CD14-positive monocyte (primary cell): ENCODE results near the gene ZNF423. TPM values are rescaled to one million over a fixed set of nuclear protein-coding genes. Genes with fewer than 3 reads are reported as not detected.

Experiments used
- DNase-seq, 3 donors: peaks; one replicate each; pipeline ENCODE4 v3.0.0-alpha.2; 2011 to 2022
- H2AFZ ChIP-seq: 2 replicates; pipeline ENCODE4 v1.6.0; 2012; ENCODE audit warnings: mild to moderate bottlenecking, low read depth, low read length, inconsistent platforms; ENCODE audit not compliant: insufficient read depth, poor library complexity, severe bottlenecking
- H3K27ac ChIP-seq, 2 donors: 1 replicate in 1 of 2; 2 replicates in 1 of 2; pipeline ENCODE4 v1.5.1; 2012 to 2013; ENCODE audit warnings: low read length in 2 of 2, control low read depth in 1 of 2, inconsistent platforms in 1 of 2, low read depth in 1 of 2, mild to moderate bottlenecking in 1 of 2
- H3K27me3 ChIP-seq, 2 donors: one replicate each; pipeline versions ENCODE4 v1.6.0 to v1.6.1; 2011 to 2013; ENCODE audit warnings: low read length in 2 of 2; ENCODE audit not compliant: control insufficient read depth in 2 of 2, insufficient read depth in 2 of 2
- H3K36me3 ChIP-seq, 2 donors: replicated peaks in 1 of 2; 1 replicate in 1 of 2; 2 replicates in 1 of 2; pipeline versions ENCODE4 v1.5.1 to v1.6.1; 2012 to 2013; ENCODE audit warnings: low read length in 2 of 2, control low read depth in 1 of 2, inconsistent platforms in 1 of 2, mild to moderate bottlenecking in 1 of 2; ENCODE audit not compliant: insufficient read depth in 2 of 2, control insufficient read depth in 1 of 2
- H3K4me1 ChIP-seq, 2 donors: 1 replicate in 1 of 2; 2 replicates in 1 of 2; pipeline versions ENCODE4 v1.5.1 to v1.6.1; 2012 to 2013; ENCODE audit warnings: low read length in 2 of 2, control low read depth in 1 of 2, inconsistent platforms in 1 of 2, mild to moderate bottlenecking in 1 of 2, moderate library complexity in 1 of 2; ENCODE audit not compliant: insufficient read depth in 2 of 2, control insufficient read depth in 1 of 2
- H3K4me2 ChIP-seq: replicated peaks from 2 replicates; pipeline ENCODE3; 2012; ENCODE audit warnings: low read length, moderate library complexity, mild to moderate bottlenecking; ENCODE audit not compliant: poor library complexity, severe bottlenecking; ENCODE audit errors: extremely low read depth
- H3K4me3 ChIP-seq, 3 experiments: fragments of 200-600 bp in 1 of 3; sonication (generic) in 1 of 3; replicated peaks in 1 of 3; 1 replicate in 2 of 3; 2 replicates in 1 of 3; pipeline ENCODE4 v1.5.1; 2011 to 2013; ENCODE audit warnings: low read length in 3 of 3, mild to moderate bottlenecking in 3 of 3, control low read depth in 2 of 3, low read depth in 2 of 3, inconsistent platforms in 1 of 3, moderate library complexity in 1 of 3
- H3K79me2 ChIP-seq: 2 replicates; pipeline ENCODE4 v1.6.0; 2012; ENCODE audit warnings: mild to moderate bottlenecking, control low read depth, inconsistent platforms, low read length, moderate library complexity; ENCODE audit not compliant: insufficient read depth
- H3K9ac ChIP-seq: 2 replicates; pipeline ENCODE4 v1.6.0; 2017; ENCODE audit warnings: low read length, mild to moderate bottlenecking; ENCODE audit not compliant: insufficient read depth, poor library complexity, severe bottlenecking
- H3K9me3 ChIP-seq, 2 donors: replicated peaks in 1 of 2; 1 replicate in 1 of 2; 2 replicates in 1 of 2; pipeline versions ENCODE4 v1.5.1 to v1.6.1; 2012 to 2013; ENCODE audit warnings: low read length in 2 of 2, control low read depth in 1 of 2; ENCODE audit not compliant: control insufficient read depth in 1 of 2, insufficient read depth in 1 of 2
- H4K20me1 ChIP-seq: 2 replicates; pipeline ENCODE4 v1.6.0; 2012; ENCODE audit warnings: mild to moderate bottlenecking, low read length, control low read depth, moderate library complexity; ENCODE audit not compliant: insufficient read depth
- H3K27ac Mint-ChIP-seq, 7 donors: one replicate each; pipeline ENCODE4 v1.8.0; 2020; ENCODE audit warnings: mild to moderate bottlenecking in 7 of 7, mixed read lengths in 7 of 7, moderate library complexity in 6 of 7, inconsistent platforms in 2 of 7
- H3K27me3 Mint-ChIP-seq, 3 donors: one replicate each; pipeline ENCODE4 v1.8.0; 2021 to 2022; ENCODE audit warnings: low read depth in 3 of 3, mild to moderate bottlenecking in 3 of 3, mixed read lengths in 3 of 3, moderate library complexity in 3 of 3, inconsistent platforms in 1 of 3
- H3K36me3 Mint-ChIP-seq, 2 donors: one replicate each; pipeline ENCODE4 v1.8.0; 2020; ENCODE audit warnings: mixed read lengths in 2 of 2, inconsistent platforms in 1 of 2, mild to moderate bottlenecking in 1 of 2
- H3K4me1 Mint-ChIP-seq: one replicate; pipeline ENCODE4 v1.8.0; 2020; ENCODE audit warnings: mild to moderate bottlenecking, mixed read lengths
- H3K4me3 Mint-ChIP-seq, 2 donors: one replicate each; pipeline ENCODE4 v1.8.0; 2020; ENCODE audit warnings: mild to moderate bottlenecking in 2 of 2, mixed read lengths in 2 of 2, moderate library complexity in 1 of 2
- H3K9me3 Mint-ChIP-seq, 7 donors: one replicate each; pipeline ENCODE4 v1.8.0; 2020 to 2022; ENCODE audit warnings: mixed read lengths in 7 of 7, mild to moderate bottlenecking in 6 of 7, moderate library complexity in 6 of 7, inconsistent platforms in 2 of 7
- WGBS: methylation state at CpG from one replicate; pipeline ENCODE4 v1.1.5; 2013; ENCODE audit warnings: missing lambda C conversion rate; ENCODE audit not compliant: insufficient coverage; 5-methylcytosine and 5-hydroxymethylcytosine counted together
- intact Hi-C, 2 donors: fragments of 100-400 bp; cut with micrococcal nuclease; formaldehyde crosslinking; loops; one replicate each; pipeline versions ENCODE4 v1.15.0 to v1.15.1; 2023
- polyA plus RNA-seq, 3 donors: library from polyadenylated mRNA; depleted of rRNA in 1 of 3; unstranded in 2 of 3; stranded (reverse) in 1 of 3; fragments of 300-500 nt in 2 of 3; fragments of >200 nt in 1 of 3; fragmentation: Illumina TruSeq in 2 of 3; gene quantifications; 1 replicate in 2 of 3; 2 replicates in 1 of 3; pipeline ENCODE4 v1.2.3, GENCODE V29; 2012 to 2021
- TF ChIP-seq, protein P1 (sequence below): fragments of 200-600 bp; IDR thresholded peaks from one replicate; pipeline ENCODE4 v1.8.0; 2022; ENCODE audit warnings: antibody characterized with exemption, mild to moderate bottlenecking

The ZNF423 gene
- polyA plus RNA-seq, 3 donors: not detected

GRCh38 chr16:49743203-49743464 lies 112.8 kb downstream of the ZNF423 start:
- no peaks in the 10 kb centered on the region for H3K79me2 ChIP-seq
- H3K4me3 Mint-ChIP-seq: no peak overlapping the region
- intact Hi-C loops: no loop called here
- H3K36me3 ChIP-seq: no peaks in the 10 kb centered on the region
- H3K27me3 Mint-ChIP-seq: peaks cover 0 to 3% (median 1%) of the 10 kb centered on the region in 3 donors
- H3K9me3 ChIP-seq: no peaks in the 10 kb centered on the region
- DNase-seq: no peak
- H3K36me3 Mint-ChIP-seq: no peaks in the 10 kb centered on the region
- H3K4me2 ChIP-seq: no peak overlapping the region
- WGBS: 80% methylated on average over 1 of the region's 4 CpGs
- no peaks in the 10 kb centered on the region for H3K4me1 Mint-ChIP-seq
- no peaks in the 10 kb centered on the region for H3K27me3 ChIP-seq
- TF ChIP-seq, protein P1, sequence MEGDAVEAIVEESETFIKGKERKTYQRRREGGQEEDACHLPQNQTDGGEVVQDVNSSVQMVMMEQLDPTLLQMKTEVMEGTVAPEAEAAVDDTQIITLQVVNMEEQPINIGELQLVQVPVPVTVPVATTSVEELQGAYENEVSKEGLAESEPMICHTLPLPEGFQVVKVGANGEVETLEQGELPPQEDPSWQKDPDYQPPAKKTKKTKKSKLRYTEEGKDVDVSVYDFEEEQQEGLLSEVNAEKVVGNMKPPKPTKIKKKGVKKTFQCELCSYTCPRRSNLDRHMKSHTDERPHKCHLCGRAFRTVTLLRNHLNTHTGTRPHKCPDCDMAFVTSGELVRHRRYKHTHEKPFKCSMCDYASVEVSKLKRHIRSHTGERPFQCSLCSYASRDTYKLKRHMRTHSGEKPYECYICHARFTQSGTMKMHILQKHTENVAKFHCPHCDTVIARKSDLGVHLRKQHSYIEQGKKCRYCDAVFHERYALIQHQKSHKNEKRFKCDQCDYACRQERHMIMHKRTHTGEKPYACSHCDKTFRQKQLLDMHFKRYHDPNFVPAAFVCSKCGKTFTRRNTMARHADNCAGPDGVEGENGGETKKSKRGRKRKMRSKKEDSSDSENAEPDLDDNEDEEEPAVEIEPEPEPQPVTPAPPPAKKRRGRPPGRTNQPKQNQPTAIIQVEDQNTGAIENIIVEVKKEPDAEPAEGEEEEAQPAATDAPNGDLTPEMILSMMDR: no peak
- peak overlapping the region in 1 of 7 donors; percentile 67 for H3K27ac Mint-ChIP-seq
- no peaks in the 10 kb centered on the region for H4K20me1 ChIP-seq
- H2AFZ ChIP-seq: no peak overlapping the region
- H3K9me3 Mint-ChIP-seq: no peaks in the 10 kb centered on the region
- no peak overlapping the region for H3K9ac ChIP-seq
- no peak overlapping the region for H3K4me3 ChIP-seq
- H3K4me1 ChIP-seq: no peaks in the 10 kb centered on the region
- no peak overlapping the region for H3K27ac ChIP-seq

DNA sequence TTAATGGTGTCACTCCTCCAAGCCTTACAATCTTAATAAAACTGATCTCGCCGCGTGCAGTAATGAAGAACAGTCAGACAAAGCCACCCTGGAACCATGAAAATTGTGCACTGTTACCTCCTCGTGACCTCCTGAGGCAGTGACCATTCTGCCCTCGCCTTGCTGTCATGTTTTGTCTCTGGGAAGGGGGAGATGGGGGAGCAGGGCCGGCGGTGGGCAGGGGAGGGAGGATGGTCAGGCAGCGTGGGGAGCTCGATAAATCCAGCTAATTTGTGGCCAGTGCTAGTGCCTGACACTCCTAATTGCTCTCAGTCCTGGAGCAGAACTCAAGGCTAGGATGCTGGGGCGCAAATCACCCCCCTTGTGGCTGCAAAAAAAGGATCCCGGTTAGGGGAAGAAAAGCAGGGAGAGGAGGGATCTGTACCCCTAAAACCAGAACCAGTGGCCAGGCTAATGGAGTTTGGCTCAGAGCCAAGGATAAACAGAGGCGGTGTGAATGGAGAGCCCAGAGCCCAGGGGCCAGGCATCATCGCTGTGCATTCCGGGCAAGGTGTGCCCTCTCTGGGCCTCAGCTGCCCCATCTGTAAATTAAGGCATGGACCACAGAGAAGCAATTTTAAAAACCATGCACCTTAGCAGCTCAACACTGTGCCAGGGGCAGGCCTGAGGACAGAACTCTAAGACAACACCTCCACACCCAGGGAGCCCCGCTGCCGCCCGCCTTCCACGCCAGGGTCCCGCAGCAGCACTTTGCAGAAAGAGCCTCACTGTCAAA lies 113.3 kb downstream of the ZNF423 start:
- no peaks in the 10 kb centered on the region for H3K36me3 Mint-ChIP-seq
- DNase-seq: no peak
- peaks cover 0 to 3% (median 3%) of the 10 kb centered on the region in 3 donors for H3K27me3 Mint-ChIP-seq
- no peaks in the 10 kb centered on the region for H4K20me1 ChIP-seq
- no peaks in the 10 kb centered on the region for H3K36me3 ChIP-seq
- no peak overlapping the region for H3K27ac ChIP-seq
- H3K27ac Mint-ChIP-seq: peak overlapping the region in 1 of 7 donors; percentile 67
- no peak overlapping the region for H3K4me2 ChIP-seq
- no peak overlapping the region for H2AFZ ChIP-seq
- no peaks in the 10 kb centered on the region for H3K79me2 ChIP-seq
- intact Hi-C loops: no loop called here
- no peaks in the 10 kb centered on the region for H3K9me3 ChIP-seq
- no peak overlapping the region for H3K9ac ChIP-seq
- H3K4me3 Mint-ChIP-seq: no peak overlapping the region
- no peak overlapping the region for H3K4me3 ChIP-seq
- H3K4me1 Mint-ChIP-seq: no peaks in the 10 kb centered on the region
- H3K27me3 ChIP-seq: no peaks in the 10 kb centered on the region
- TF ChIP-seq, protein P1: no peak
- WGBS: 96% methylated on average over 11 of the region's 19 CpGs
- no peaks in the 10 kb centered on the region for H3K9me3 Mint-ChIP-seq
- no peaks in the 10 kb centered on the region for H3K4me1 ChIP-seq
